Measurements from ENCODE around the gene DPM1.
A peak's percentile ranks its signal among the peaks of the same experiment; 100 is the strongest.

The DPM1 gene

DNA sequence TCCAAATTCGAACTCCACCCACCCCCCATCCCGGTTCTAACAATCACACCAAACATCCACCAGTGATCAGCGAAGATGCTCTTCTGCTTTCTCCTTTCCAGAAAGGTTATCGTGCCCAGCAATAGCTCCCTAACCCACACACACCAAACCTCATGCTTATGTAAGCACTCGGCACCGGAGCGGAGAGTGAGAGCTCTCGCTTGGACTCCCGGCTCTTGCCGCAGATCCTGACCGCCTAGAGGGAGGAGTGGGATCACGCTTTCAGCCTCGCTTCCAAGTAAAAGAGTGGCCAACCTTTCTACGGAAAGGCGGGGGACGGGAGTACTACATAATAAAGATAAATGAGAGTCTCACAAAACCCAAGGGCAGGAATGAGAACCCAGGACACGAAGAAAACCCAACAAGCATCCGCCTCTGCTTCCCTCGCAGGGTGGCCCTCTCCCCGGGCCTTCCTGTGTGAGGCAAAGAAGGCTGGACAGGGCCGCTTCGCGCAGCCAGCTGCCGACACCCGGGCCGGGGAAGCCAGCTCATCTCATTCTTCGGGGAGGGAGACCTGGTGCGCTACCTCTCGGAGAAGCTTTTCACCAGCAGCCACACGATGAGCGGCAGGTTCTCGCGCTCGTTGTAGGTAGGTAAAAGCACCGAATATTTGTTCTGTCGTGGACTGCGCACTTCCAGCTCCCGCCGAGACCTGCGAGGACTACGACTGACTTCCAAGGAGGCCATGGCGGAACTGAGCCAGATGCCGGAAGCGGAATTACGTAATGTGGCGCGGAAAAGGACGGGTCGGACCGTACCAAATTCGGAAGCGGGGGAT lies at the start of gene DPM1:
DPM1 (minus strand) TSS at position 735 of the 817 bp plus-strand sequence; CDS start at position 726, 9 bp downstream.
- DNase-seq (ENCODE audit: low read depth) = peak; percentile 84

DNA sequence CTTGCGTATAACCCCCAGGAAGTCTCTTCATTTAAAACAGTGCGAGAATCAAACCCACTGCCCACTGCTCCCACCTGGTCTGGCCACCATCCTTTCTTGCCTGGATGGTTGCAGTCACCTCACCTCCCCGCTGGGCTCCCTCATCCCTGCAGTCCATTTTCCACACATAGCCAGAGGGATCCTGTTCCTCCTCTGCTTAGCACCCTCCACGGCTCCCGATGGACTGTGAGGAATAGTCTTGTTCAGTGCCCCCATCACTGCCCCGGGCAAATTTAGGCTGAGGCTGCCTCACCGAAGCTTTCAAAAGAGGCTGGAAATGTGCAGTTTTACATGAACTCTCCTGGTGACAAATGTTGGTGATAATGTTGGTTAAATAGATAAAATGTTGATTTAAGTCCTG lies 46.9 kb upstream of the DPM1 start:
- no peak for DNase-seq (ENCODE audit: low read depth)

DNA sequence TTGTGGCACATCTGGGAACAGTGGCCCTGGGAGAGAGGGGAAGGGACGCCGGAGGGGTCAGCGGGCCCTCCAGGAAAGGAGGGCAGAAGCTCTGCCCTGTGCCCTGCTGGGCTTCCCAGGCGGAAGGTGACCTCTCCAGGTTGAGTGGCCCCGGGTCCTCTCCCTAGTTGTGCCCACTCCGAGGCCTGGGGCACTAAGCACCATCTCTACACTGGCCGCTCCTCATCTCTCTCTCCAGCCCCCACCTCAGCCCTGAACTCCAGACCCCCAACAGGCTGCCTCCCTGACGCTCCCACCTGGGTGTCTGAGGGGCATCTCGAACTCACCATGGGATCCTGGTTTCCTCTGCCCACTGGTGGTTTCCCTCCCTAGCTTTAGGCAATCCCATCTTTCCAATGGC lies 46.4 kb upstream of the DPM1 start:
- no peak for DNase-seq (ENCODE audit: low read depth)

DNA sequence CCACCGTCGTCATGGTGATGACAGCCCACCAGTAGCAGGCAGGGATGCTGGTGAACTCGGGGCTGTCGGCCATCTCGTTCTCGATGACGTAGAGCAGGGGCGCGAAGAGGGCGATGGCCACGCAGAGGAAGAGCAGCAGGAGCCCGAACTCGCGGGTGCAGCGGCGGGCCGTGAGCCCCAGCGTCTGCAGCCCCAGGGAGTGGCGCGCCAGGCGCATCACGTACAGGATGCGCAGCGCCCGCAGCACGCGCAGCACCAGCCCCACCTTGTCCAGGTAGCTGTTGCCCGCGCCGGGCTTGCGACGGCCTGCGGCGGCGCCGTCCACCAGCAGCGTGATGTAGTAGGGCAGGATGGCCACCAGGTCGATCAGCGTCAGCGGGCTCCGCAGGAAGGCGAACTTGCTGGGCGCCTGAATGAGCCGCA lies 46.0 kb upstream of the DPM1 start:
- no peak for DNase-seq (ENCODE audit: low read depth)

DNA sequence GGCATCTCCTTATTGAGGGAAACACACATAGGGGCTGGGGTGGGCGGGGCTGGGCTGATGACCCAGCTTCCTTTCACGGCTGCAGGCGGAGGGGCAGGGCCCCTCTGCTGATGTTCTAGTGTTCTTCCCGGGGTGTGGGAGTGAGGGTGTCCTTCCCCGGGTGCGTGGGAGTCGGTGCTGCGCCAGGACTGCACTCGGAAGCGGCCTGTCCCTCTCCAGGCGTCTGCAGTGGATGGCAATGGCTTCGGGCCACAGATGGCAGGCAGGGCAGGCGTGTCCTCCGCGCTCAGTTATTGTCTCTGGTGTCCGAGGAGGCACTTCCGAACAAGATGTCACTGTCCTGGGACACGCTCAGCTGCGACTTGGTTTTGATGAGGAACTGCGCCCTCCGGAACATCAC lies 45.4 kb upstream of the DPM1 start:
- DNase-seq (ENCODE audit: low read depth) = no peak

DNA sequence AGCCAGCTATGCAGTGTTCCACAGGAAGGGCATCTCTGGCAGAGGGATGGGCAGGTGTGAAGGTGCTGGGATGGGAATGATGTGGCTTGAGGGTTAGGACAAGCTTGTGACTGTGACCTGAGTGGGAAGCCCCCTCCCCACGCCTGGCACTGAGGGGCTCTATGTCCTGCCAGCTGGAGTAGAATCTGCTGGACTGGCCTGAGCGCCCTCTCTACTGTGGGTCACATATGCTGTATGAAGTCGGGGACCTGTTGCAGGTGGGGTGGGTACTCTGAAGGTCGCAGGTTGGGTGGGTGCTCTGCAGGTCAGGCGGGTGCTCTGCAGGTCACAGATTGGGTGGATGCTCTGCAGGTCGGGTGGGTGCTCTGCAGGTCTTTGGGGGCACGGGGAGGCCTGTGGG lies 44.3 kb upstream of the DPM1 start:
- DNase-seq (ENCODE audit: low read depth) = no peak

DNA sequence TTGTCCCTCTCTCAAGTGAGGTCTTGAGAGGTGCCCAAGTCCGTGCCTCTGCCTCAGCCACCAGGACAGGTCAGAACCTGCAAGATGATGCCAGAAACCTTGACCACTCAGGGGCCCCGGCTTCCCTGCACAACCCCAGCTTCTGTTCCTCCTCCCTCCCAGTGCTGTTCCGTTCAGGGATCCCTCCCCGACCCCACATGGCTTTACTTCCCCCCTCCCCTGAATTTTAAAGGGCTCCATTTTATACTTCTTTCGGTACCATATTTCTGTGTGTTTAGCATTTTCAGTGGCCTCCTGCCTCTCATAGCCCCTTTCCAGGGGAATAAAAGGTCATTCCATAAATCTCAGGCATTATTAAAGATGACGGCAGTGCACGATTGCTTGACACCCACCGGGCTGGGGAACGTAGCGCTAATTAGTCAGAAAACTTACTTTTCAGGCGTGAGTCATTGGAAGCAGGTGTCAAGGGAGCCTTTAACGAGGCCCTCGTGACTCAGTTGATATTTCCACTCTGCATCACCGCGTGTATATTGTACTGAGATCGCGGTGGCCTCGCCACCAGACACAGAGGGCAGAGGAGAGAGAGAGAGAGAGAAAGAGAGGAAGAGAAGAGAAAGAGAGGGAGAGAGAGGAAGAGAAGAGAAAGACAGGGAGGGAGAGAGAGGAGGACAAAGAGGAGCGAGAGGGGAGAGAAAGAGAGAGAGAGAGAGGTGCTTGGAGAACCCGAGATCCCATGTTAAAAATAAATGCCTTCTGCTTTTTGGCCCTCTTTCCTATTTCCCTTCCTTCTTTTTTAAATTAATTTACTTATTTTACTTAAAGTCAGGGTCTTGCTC lies 43.3 kb upstream of the DPM1 start:
- no peak for DNase-seq (ENCODE audit: low read depth)

DNA sequence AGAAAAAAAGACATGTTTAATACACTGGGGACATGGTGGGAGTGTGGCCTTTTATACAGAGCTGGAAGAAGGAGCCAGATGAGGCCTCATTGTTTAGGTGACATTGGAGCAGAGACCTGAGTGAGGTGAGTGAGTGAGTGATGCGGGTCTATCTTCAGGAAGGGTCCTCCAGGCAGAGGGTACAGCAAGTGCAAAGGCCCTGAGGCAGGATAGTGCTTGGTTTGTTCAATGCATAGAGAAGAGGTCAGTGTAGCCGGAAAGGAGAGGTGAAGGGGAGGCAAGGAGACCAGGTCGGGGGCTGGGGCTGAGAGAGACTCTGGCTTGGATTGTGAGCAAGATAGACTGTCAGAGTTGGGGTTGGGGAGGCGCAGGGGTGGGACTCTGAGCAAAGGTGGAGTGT lies 41.0 kb upstream of the DPM1 start:
- no peak for DNase-seq (ENCODE audit: low read depth)

DNA sequence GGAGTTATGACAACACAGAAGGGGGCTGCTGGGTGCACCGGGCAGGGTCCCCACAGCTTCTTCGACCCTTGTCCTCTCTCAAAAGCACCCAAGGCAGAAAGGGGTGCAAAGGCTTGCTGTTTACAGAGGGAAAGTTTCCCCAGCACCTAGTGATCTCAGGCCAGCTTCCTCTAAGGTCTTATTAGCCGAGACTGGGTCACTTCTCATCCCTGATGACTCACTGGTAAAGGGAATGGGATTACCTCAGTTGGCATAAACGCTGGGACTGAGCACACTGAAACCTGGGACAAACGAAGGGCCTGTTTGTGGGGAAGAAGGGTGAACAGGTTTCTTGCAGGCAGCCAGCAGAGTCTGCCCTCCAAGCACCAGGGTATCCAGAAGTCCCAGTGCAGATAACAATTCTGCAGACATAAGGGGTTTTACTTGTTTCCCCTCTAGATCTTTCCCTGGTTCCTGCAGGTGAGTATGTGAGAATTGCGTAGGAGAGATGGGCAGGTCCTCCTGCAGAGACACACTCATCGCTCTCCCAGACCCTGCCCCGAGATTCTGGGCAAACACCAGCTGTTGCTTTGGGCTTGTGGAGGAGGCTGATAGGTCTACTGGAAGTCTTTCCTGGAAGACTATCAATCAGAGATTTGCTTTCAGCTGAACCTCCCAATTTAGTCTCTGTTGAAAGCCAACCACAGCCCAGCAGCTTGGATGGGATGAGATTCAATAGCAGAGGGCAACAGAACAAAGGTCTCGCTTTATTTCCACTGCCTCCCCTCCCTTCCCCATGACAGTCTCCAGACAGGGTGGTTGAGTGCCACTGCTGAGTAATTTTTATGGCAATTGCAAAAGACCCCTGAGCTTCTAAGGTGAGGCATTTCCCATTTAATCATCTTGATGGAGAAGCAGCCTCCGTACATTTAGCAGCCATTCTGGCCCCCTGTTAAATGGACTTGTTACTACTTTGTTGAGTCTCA lies 38.9 kb upstream of the DPM1 start:
- DNase-seq (ENCODE audit: low read depth) = no peak

DNA sequence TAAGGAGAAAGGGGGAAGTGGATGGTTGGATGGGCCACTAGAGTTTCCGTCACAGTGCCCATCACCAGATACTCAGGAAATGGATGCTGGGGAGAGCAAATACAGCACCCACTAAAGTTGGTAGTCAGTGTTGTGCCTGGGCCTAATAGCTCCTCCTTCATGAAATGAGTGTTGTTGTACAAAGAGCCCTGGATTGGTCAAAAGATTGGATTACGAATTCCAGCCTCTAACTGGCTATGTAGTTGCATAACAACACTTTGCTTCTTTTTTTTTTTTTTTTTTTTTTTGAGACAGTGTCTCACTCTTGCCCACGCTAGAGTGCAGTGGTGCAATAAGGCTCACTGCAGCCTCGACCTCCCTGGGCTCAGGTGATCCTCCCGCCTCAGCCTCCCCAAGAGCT lies 37.2 kb upstream of the DPM1 start:
- no peak for DNase-seq (ENCODE audit: low read depth)

DNA sequence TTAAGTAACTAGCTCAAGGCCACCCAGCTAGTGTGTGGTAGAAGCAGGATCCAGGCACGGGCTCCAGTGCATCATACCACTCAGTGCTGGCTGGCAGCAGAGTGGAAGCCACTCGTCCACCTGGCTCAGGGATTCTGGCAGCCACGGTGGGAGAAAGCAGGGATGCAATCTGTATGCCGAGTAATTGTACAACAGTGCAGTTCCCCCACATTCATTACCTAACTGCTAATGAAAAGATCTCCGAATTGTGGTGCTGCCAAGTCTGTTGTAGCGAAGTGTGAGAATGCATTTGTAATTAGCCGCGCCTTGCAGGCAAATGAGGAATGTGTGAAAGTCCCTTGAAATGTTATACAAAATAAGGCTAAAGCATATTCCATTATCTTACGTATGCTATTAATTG lies 35.5 kb upstream of the DPM1 start:
- DNase-seq (ENCODE audit: low read depth) = no peak

DNA sequence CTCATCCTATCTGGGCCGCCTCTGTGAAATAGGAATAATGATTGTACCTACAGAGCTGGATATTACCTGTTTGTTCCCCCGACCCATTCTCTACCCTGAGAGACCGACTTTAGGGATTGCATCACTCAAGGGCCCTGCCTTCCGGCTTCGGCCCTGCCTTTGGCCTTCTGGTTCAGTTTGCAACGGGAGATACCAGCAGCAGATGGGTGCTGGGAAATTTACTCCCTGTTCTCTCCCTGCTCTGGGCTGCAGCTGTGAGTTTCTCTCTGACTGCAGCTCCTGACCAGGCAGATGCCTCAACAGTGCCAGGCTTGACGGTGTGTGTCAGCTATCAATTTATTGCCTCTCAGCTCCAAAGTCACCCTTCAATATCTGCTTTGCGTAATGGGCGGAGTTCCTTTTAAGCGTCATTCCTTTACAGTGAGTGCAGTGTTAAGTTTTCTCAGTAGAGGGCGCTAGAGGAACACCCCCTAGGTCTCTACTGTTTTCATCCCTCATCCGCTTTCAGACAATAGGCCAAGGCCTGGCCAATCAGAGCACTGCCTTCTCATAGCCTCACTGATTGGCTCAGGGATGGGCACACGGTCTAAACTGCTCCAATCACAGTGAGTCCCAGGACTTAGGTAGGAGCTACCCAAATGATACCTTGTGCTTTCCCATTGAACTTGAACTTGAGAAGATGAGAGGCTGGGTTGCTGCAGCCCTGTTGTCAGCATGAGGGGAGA lies 34.6 kb upstream of the DPM1 start:
- no peak for DNase-seq (ENCODE audit: low read depth)

DNA sequence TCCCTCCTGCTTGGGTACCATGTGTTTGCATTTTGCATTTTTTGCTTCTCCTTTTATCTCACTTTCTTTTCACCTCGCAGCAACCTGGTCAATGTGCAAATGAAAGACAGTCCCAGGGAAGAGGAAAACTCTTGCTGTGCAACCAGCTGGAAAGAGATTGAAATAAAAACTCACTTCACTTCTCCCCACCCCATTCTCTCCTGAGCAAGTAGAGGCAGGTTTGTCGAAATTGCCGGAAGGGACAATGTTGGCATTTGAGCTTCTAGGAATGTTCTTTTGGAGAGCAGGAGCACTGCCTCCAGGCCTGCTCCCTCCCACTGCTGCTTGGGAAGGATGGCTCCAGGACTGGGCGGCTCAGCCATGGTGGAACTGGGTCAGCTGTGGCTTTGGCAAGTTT lies 34.0 kb upstream of the DPM1 start:
- no peak for DNase-seq (ENCODE audit: low read depth)

DNA sequence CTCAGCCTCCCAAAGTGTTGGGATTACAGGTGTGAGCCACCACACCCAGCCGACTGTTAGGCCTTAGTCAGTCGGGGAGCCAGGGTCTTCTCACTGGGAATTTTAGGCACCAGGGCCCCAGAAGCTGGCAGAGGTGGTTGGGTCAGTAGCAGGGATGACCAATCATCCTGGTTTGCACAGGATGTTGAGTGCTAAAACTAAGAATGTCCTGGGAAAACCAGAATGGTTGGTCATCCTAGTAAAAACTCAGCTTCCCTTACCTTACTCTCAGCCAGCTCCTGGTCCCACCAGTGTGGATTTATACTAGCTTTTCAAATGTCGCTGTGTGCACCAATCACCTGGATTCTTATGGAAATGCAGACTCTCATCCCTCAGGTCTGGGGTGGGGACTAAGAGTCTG lies 32.7 kb upstream of the DPM1 start:
- DNase-seq (ENCODE audit: low read depth) = no peak

DNA sequence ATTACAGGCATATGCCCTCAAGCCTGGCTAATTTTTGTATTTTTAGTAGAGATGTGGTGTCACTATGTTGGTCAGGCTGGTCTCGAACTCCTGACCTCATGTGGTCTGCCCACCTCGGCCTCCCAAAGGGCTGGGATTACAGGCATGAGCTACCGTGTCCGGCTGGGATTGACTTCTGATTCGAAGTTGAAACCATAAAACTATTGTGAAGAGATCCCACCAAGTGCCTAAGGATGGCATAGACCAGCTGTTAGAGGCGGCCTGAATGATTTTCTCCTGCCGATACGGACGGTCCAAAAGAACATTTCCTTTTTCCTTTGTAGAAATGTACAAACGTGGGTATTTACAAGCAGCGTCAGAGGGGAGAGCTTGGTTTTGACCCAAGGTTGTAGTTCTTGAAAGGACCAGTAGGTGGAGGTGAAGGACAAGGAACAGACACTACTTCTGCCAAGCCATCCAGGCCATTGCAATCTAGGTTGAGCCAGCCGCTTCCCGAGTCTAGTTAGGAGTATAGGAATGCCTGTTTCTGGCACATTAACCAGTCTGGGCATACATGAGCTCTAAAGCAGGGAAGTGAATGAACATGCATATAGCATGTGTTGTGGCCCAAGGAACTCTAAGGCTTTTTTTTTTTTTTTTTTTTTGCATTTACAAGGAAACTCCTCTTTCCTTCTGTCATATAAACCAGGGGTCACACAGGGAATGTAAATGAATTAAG lies 29.3 kb upstream of the DPM1 start:
- DNase-seq (ENCODE audit: low read depth) = peak; percentile 53

DNA sequence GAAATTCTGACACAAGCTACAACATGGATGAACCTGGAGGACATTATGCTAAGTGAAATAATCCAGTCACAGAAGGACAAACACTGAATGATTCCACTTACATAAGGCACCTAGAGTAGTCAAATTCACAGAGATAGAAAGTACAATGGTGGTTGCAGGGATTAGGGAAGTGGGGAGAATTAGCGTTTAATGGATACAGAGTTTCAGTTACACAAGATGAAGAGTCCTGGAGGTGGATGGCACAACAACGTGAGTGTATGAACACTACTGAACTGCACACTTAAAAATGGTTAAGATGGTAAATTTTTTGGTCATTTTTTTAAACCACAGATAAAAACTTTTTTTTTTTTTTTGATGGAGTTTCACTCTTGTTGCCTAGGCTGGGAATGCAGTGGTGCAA lies 25.0 kb upstream of the DPM1 start:
- DNase-seq (ENCODE audit: low read depth) = no peak

DNA sequence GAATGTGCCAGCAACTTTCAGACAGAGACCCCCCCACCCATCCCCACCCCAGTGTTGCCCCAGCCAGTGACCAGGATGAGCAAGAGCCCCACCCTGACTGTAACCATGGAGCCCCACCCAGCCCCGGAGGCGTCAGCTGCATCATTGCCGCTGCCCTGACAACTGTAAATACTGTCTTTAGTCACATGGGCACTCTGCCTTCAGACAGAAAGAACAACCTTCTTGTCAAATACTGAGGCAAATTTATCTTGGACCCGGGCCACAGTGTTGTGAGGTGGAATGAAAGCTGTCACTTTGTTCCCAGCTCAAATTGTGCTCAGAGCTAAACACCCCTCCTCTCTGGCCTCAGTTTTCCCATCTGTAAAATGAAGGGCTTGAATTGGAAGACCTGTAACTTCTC lies 24.0 kb upstream of the DPM1 start:
- no peak for DNase-seq (ENCODE audit: low read depth)

DNA sequence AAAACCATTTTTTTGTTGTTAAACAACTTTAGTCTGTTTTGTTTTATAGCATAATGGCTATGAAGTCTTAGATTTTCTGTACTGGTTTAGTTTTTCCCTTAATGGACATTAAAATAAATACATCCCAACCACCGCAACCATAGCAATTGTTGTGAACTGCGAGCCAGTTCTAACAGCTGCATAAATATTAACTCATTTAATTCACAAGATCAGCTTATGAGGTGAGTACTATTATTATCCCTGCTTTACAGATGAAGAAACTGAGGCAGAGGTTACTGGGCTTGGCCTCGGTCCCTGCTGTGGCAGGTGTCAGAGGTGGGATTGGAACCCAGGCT lies 23.3 kb upstream of the DPM1 start:
- no peak for DNase-seq (ENCODE audit: low read depth)

DNA sequence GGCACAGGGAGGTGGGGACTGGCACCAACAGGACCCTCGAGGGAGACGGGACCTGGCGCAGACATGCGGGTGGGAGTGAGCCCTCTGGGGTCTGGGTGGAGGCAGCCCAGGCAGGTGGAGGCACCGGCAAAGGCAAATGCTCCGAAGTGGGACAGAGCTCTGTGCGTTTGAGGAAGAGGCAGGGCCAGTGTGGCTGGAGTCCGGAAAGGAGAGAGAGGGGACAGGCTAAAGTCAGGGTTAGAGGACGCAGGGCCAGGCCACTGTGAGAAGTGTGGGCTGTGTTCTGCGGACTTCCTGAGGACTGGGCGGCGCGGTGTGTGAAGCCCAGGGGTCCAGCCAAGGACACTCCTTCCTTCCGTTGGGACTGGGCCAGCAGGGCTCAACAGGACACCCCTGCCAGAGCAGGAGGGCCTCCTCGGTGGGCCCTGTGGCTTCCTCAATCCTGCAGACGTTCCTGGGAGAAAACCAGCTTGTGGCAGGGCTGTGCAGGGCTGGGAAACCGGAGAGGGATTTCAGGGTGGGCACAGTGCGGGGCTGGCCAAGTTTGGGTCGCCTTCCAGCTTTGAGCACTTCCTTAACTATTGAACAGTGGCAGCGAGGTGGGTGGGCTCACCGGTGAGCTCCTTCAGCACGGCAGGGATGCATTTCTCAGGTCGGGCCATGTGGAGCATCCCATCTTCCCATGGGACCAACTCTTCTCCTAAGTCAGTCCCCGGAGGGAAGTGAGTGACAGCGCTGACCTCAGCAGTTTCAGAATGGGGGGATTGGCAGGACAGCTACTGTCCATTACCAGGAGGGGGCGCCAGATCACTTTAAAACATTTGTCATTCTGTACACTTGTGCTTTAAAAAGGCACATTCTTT lies 22.8 kb upstream of the DPM1 start:
- peak; percentile 55 for DNase-seq (ENCODE audit: low read depth)

DNA sequence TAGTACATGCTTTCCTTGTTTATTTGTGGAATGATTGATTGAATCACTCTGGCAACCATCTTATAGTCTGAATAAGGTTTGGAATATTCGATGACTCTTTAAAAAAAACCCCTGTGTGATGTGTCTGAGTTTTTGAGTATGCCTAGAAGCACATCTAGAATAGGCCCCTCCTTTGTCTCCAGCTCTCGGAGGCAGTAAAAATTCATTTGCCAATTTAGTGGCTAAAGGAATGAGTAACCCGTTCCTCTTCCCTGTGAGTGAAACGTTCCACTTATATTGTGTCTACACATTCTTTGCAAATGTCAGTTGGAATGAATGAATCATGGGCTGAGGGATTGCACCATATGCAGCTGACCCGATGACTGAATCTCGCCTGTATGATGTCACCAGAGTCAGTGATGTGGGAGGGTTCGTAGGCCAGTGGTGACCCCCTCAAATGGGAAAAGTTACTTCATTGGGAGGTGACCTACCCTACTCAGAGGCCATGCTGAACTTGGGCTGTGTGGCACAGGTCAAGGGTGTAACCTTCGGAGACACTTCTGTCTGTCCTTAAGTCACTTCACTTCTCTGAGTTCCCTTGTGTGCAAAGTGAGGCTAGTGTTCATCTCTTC lies 21.8 kb upstream of the DPM1 start:
- no peak for DNase-seq (ENCODE audit: low read depth)
